K562 (cell line): ENCODE results near the gene JAKMIP1.

Source experiments
- EZH2 ChIP-seq: IDR thresholded peaks from 2 replicates; pipeline ENCODE4 v1.6.1; 2012; ENCODE audit warnings: low read depth, mild to moderate bottlenecking, inconsistent platforms, low read length, borderline replicate concordance
- PCBP1 ChIP-seq: fragments of 200-400 bp; formaldehyde crosslinking; IDR thresholded peaks from 2 replicates; pipeline ENCODE4 v1.6.1; 2018; ENCODE audit warnings: mild to moderate bottlenecking, low read depth, low read length; ENCODE audit not compliant: poor library complexity, severe bottlenecking
- POLR2A ChIP-seq: fragments of 450-650 bp; conservative IDR thresholded peaks from 2 replicates; pipeline ENCODE4 v1.6.1; 2016
- TF ChIP-seq, protein P1 (sequence below), 3 experiments: fragments of 200-800 bp in 1 of 3; sonication (Bioruptor generic) in 1 of 3; sonication (generic) in 1 of 3; formaldehyde crosslinking in 1 of 3; IDR thresholded peaks; 2 replicates each; pipeline versions ENCODE4 v1.6.1 to v1.8.0; 2016 to 2022; ENCODE audit warnings: mild to moderate bottlenecking in 2 of 3, missing compliant biosample characterization in 2 of 3, missing genetic modification characterization in 2 of 3, missing genetic modification reagents in 1 of 3

DNA sequence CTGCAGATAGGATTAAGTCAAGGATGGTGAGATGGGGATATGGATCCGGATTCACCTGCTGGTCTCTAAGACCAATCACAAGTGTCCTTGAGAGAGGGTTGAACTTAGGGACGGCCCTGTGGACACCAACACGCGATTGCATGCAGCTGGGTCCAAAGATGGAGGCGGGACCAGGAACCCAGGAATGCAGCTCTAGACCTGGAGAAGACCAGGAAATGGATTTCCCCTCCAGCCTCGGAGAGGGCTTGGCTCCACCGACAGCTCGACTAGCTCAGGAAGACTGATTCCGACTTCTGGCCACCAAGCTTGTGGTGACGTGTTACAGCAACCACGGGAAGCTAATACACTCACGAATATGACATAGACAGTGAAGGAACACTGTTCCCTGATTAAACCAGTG lies 186.8 kb downstream of the JAKMIP1 start:
- no peak for TF ChIP-seq EZH2
- no peak for TF ChIP-seq POLR2A
- TF ChIP-seq, protein P1, sequence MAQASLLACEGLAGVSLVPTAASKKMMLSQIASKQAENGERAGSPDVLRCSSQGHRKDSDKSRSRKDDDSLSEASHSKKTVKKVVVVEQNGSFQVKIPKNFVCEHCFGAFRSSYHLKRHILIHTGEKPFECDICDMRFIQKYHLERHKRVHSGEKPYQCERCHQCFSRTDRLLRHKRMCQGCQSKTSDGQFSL (CRISPR knock-in tag; IDR thresholded peaks at IDR 0.05): no peak
- TF ChIP-seq, protein P1 (tag; IDR thresholded peaks at IDR 0.05): no peak
- TF ChIP-seq PCBP1: no peak
